PC-3 (cell line): Measurements from ENCODE around the gene PPFIBP1. TPM values are rescaled to one million over a fixed set of nuclear protein-coding genes. Genes with fewer than 3 reads are reported as not detected.

Source experiments
- ATAC-seq: fragments of 200-7000 bp; cut with Tn5 transposase; 2 replicates; pipeline ENCODE4 v1.9.1; 2020; ENCODE audit warnings: mild to moderate bottlenecking, moderate library complexity
- Bru-seq: library from RNA; stranded (reverse); fragments of 400-500 nt; gene quantifications from one replicate; lab custom pipeline; 2021; lab: Mats Ljungman, UMichigan
- BruChase-seq, 2 experiments: library from RNA; stranded (reverse); fragments of 400-500 nt; gene quantifications; one replicate each; lab custom pipeline; 2021; lab: Mats Ljungman, UMichigan
- BruUV-seq: library from RNA; stranded (reverse); fragments of 400-500 nt; replicated peaks from 2 replicates; lab custom pipeline; 2021; lab: Mats Ljungman, UMichigan
- CTCF ChIA-PET: fragments of 300-600 bp; sonication (Branson Sonifier 250); formaldehyde crosslinking; loops from one replicate; lab custom pipeline; 2022; ENCODE audit warnings: antibody characterized with exemption; lab: Charles Lee
- POLR2A ChIA-PET: fragments of 300-600 bp; sonication (Branson Sonifier 250); formaldehyde crosslinking; loops from one replicate; lab custom pipeline; 2022; ENCODE audit warnings: antibody characterized with exemption; ENCODE audit not compliant: unreplicated experiment; lab: Charles Lee
- DNase-seq: peaks from one replicate; pipeline ENCODE4 v3.0.0-alpha.2; 2015
- H2AFZ ChIP-seq: fragments of 300-600 bp; sonication (generic); 2 replicates; pipeline ENCODE4 v1.6.0; 2016; ENCODE audit warnings: antibody characterized with exemption, low read length
- H3F3A ChIP-seq: fragments of 300-600 bp; sonication (generic); one replicate; pipeline ENCODE4 v1.6.0; 2017; ENCODE audit warnings: antibody characterized with exemption, low read length, control low read depth, mild to moderate bottlenecking; ENCODE audit not compliant: unreplicated experiment
- H3K27ac ChIP-seq: fragments of 300-600 bp; sonication (generic); 2 replicates; pipeline ENCODE4 v1.5.1; 2016; ENCODE audit warnings: mild to moderate bottlenecking, low read length
- H3K27me3 ChIP-seq: fragments of 300-600 bp; sonication (generic); 2 replicates; pipeline ENCODE4 v1.6.1; 2016; ENCODE audit warnings: low read length, mixed read lengths
- H3K36me3 ChIP-seq: fragments of 300-600 bp; sonication (generic); 2 replicates; pipeline ENCODE4 v1.6.1; 2016; ENCODE audit warnings: low read depth, mixed run types, low read length, mixed read lengths
- H3K4me1 ChIP-seq: fragments of 300-600 bp; sonication (generic); 2 replicates; pipeline ENCODE4 v1.5.1; 2016; ENCODE audit warnings: low read length; ENCODE audit not compliant: insufficient read depth
- H3K4me2 ChIP-seq: fragments of 300-600 bp; sonication (generic); 2 replicates; pipeline ENCODE4 v1.6.0; 2016; ENCODE audit warnings: low read length
- H3K4me3 ChIP-seq: fragments of 300-600 bp; sonication (generic); 2 replicates; pipeline ENCODE4 v1.5.1; 2016; ENCODE audit warnings: mild to moderate bottlenecking, low read length, mixed read lengths
- H3K79me2 ChIP-seq: fragments of 300-600 bp; sonication (generic); 2 replicates; pipeline ENCODE4 v1.6.1; 2017; ENCODE audit warnings: low read length, mixed read lengths
- H3K9ac ChIP-seq: fragments of 300-600 bp; sonication (generic); 2 replicates; pipeline ENCODE4 v1.6.0; 2016; ENCODE audit warnings: mild to moderate bottlenecking, low read length
- H3K9me2 ChIP-seq: fragments of 300-600 bp; sonication (generic); replicated peaks from 2 replicates; pipeline ENCODE4 v1.6.1; 2016; ENCODE audit warnings: mixed run types, low read length, mixed read lengths
- H3K9me3 ChIP-seq: fragments of 300-600 bp; sonication (generic); 2 replicates; pipeline ENCODE4 v1.6.1; 2016; ENCODE audit warnings: low read length, mixed read lengths
- H4K20me1 ChIP-seq: fragments of 300-600 bp; sonication (generic); 2 replicates; pipeline ENCODE4 v1.6.1; 2016; ENCODE audit warnings: low read length, mixed read lengths
- CTCF ChIP-seq: fragments of 300-600 bp; sonication (generic); conservative IDR thresholded peaks from 2 replicates; pipeline ENCODE4 v1.5.1; 2017; ENCODE audit warnings: antibody characterized with exemption, low read depth, mild to moderate bottlenecking, low read length
- EZH2 ChIP-seq: fragments of 300-600 bp; sonication (generic); IDR thresholded peaks from one replicate; pipeline ENCODE4 v1.6.1; 2017; ENCODE audit warnings: antibody characterized with exemption, mild to moderate bottlenecking, low read length; ENCODE audit not compliant: unreplicated experiment
- EZH2phosphoT487 ChIP-seq: fragments of 300-600 bp; sonication (generic); IDR thresholded peaks from 2 replicates; pipeline ENCODE4 v1.6.1; 2018; ENCODE audit warnings: mild to moderate bottlenecking, antibody characterized with exemption, low read length, borderline replicate concordance
- intact Hi-C: fragments of 100-400 bp; cut with micrococcal nuclease; formaldehyde crosslinking; loops from 2 replicates; pipeline ENCODE4 v1.9.0; 2023
- long read RNA-seq: library from polyadenylated mRNA; unstranded; transcript quantifications from one replicate; pipeline ENCODE4 v2.0.0, GENCODE V29; 2021; ENCODE audit not compliant: unreplicated experiment
- total RNA-seq: library from RNA; depleted of rRNA; stranded (reverse); fragments of >200 nt; gene quantifications from 2 replicates; pipeline ENCODE4 v1.2.3, GENCODE V29; 2014; rRNA removed

Gene PPFIBP1
- 56.9 and 57.2 TPM in 2 replicates for total RNA-seq
- percentile 92 among the genes with signal in this experiment for Bru-seq, nascent RNA
- BruChase-seq, experiment 1, labeled RNA remaining after a 6-hour chase, result percentile 80 among the genes with signal in this experiment
- BruChase-seq, experiment 2, labeled RNA remaining after a 2-hour chase, result percentile 82 among the genes with signal in this experiment
- long read RNA-seq, transcript PPFIBP1-215 (28 exons, 3,208 nt), result major isoform, 6 of 88 reads
- long read RNA-seq, partial matches to known transcripts, result 21 of 88 reads
- long read RNA-seq, other reads (novel, unspliced or antisense), result 57 of 88 reads

DNA sequence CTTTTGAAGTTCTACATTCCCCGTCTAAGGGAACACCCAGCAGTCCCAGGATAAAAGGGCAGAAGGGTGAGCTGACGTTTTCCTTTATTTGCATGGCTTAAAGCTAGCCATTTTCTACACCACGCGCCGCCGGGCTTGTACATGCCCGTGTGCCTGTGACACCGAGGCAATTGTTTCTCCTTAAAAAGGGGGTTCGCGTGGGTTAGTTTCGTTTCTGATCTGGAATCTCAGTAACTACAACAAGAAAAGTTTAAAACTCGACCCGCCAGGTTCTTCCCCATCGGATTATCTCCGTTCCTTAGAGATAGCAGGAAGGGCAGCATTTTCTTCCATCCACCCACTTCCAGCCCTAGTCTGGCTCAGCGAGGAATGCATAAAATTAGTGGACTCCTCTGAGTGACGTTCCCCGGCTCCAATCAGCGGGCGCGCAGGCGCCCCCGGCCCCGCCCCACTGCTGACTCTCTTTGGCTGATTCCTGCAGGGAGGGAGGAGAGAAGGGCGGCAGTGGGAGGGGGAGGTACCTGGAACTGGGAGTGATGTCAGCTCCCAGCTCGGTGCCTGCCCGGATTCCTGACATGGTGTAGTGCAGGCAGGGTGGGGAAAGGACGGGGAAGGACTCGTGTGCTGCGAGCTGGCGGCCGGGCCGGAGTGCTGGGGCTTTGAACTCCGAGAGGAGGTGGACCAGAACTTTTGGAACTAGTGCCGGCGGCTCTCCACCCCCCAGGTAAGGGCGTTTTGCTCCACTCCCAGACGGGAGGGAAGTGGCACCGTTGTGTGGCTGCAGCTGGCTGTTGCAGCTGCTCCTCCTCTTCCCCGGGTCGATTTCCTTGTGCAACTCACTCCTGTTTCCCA lies at the start of gene PPFIBP1:
TSS of gene PPFIBP1 (plus strand) at position 565 of the 852 bp plus-strand sequence. CDS start 109,191 bp downstream, outside the sequence.
- peak; percentile 91 for ATAC-seq
- H3K4me1 ChIP-seq, result peaks cover 17% of the 10 kb centered on the region
- H2AFZ ChIP-seq, result peak within 1 kb of the TSS; percentile 87
- ChIA-PET CTCF (interaction anchor here (0.5 to 1.9 kb wide), 6 partner anchors 42 to 318 kb away, joined by 3 to 13 read pairs (median 6); no protein-coding TSS in a partner anchor), POLR2A (interaction anchor here (0.6 to 1.7 kb wide), 12 partner anchors 15 to 193 kb away, joined by 3 to 11 read pairs (median 4); no protein-coding TSS in a partner anchor)
- peak within 1 kb of the TSS; percentile 80 for H3K4me3 ChIP-seq
- TSS peak; percentile 93 for BruUV-seq
- H3K27ac ChIP-seq, result peak within 1 kb of the TSS; percentile 72
- H3K9ac ChIP-seq, result peak within 1 kb of the TSS; percentile 80
- H3K9me3 ChIP-seq, result no peaks in the 10 kb centered on the region
- peaks cover 46% of the 10 kb centered on the region for H3K79me2 ChIP-seq
- DNase-seq, result peak; percentile 100
- H3K36me3 ChIP-seq, result no peaks in the 10 kb centered on the region
- peaks cover 10% of the 10 kb centered on the region; the same call in 1 of the 2 replicates for H4K20me1 ChIP-seq
- no peak for TF ChIP-seq EZH2phosphoT487
- no peak for TF ChIP-seq EZH2
- TF ChIP-seq CTCF, result peak; percentile 39
- intact Hi-C loops, result loop anchor here (1.0 to 10.0 kb wide), 8 partner anchors 43 to 181 kb away; no protein-coding TSS in a partner anchor
- no peaks in the 10 kb centered on the region for H3K9me2 ChIP-seq
- H3K27me3 ChIP-seq, result no peaks in the 10 kb centered on the region
- peak within 1 kb of the TSS; percentile 97 for H3K4me2 ChIP-seq
- no peaks in the 10 kb centered on the region for H3F3A ChIP-seq

GRCh38 chr12:27474344-27474743 lies 49.7 kb upstream of the PPFIBP1 start:
- peak; percentile 99 for ATAC-seq
- Histone ChIP-seq H3K4me2 (no peak overlapping the region), H2AFZ (no peak overlapping the region), H3K9me3 (peaks cover 22% of the 10 kb centered on the region), H3K27ac (no peak overlapping the region), H3F3A (no peaks in the 10 kb centered on the region), H3K4me1 (peaks cover 9% of the 10 kb centered on the region), H3K4me3 (no peak overlapping the region), H4K20me1 (no peaks in the 10 kb centered on the region), H3K9me2 (no peaks in the 10 kb centered on the region), H3K79me2 (no peaks in the 10 kb centered on the region), H3K36me3 (peaks cover 9% of the 10 kb centered on the region; the same call in 1 of the 2 replicates), H3K27me3 (no peaks in the 10 kb centered on the region), H3K9ac (no peak overlapping the region)
- TF ChIP-seq CTCF, result no peak
- TF ChIP-seq EZH2, result no peak
- TF ChIP-seq EZH2phosphoT487, result no peak
- intact Hi-C loops, result no loop called here
- POLR2A ChIA-PET, result interaction anchor here (0.6 to 0.7 kb wide), 3 partner anchors 49 to 168 kb away, joined by 3 to 12 read pairs (median 4); partner anchors contain the start of gene PPFIBP1
- DNase-seq, result peak; percentile 82
- no TSS peak for BruUV-seq
- CTCF ChIA-PET, result no interaction called here
